Activated T-helper 2 cell treated with anti-CD3 and anti-CD28 coated beads, Interferon-gamma antibody, Interleukin-2, Interleukin-4, amounts not matched to agents 10 μg/mL and 5 μg/mL and 100 μg/mL, durations not matched to agents 14 hours and 24 hours and 36 hours (primary cell): ENCODE data around the gene OTOS. TPM values are rescaled to one million over a fixed set of nuclear protein-coding genes. Genes with fewer than 3 reads are reported as not detected.

ENCODE experiments used
- DNase-seq: peaks from one replicate; pipeline ENCODE4 v3.0.0; 2021; ENCODE audit warnings: low spot score
- H3K27ac Mint-ChIP-seq: one replicate; pipeline ENCODE4 v1.8.0; 2021; ENCODE audit warnings: mixed read lengths
- H3K27me3 Mint-ChIP-seq: one replicate; pipeline ENCODE4 v1.8.0; 2021; ENCODE audit warnings: low read depth, mixed read lengths
- H3K36me3 Mint-ChIP-seq: one replicate; pipeline ENCODE4 v1.8.0; 2021; ENCODE audit warnings: low read depth, mixed read lengths
- H3K4me1 Mint-ChIP-seq: one replicate; pipeline ENCODE4 v1.8.0; 2021; ENCODE audit warnings: low read depth, mixed read lengths
- H3K4me3 Mint-ChIP-seq: one replicate; pipeline ENCODE4 v1.8.0; 2021; ENCODE audit warnings: low read depth, mild to moderate bottlenecking, moderate library complexity, mixed read lengths
- H3K9me3 Mint-ChIP-seq: one replicate; pipeline ENCODE4 v1.8.0; 2021; ENCODE audit warnings: mixed read lengths
- intact Hi-C: fragments of 100-400 bp; cut with micrococcal nuclease; formaldehyde crosslinking; loops from one replicate; pipeline ENCODE4 v1.15.1; 2023
- total RNA-seq: library from RNA; stranded (reverse); gene quantifications from 2 replicates; pipeline ENCODE4 v1.2.3, GENCODE V29; 2022

The OTOS gene
- total RNA-seq, 1 donor from 2014 or later, result not detected

- Mint-ChIP-seq H3K4me1 (no peaks in the 10 kb centered on the region), H3K27ac (no peak overlapping the region), H3K9me3 (no peaks in the 10 kb centered on the region), H3K36me3 (peaks cover 44% of the 10 kb centered on the region), H3K4me3 (no peak overlapping the region), H3K27me3 (no peaks in the 10 kb centered on the region)
- intact Hi-C loops, result no loop called here
- DNase-seq, result no peak
Observed at GRCh38 chr2:240128608-240129145, 11.8 kb downstream of the OTOS start.

DNA sequence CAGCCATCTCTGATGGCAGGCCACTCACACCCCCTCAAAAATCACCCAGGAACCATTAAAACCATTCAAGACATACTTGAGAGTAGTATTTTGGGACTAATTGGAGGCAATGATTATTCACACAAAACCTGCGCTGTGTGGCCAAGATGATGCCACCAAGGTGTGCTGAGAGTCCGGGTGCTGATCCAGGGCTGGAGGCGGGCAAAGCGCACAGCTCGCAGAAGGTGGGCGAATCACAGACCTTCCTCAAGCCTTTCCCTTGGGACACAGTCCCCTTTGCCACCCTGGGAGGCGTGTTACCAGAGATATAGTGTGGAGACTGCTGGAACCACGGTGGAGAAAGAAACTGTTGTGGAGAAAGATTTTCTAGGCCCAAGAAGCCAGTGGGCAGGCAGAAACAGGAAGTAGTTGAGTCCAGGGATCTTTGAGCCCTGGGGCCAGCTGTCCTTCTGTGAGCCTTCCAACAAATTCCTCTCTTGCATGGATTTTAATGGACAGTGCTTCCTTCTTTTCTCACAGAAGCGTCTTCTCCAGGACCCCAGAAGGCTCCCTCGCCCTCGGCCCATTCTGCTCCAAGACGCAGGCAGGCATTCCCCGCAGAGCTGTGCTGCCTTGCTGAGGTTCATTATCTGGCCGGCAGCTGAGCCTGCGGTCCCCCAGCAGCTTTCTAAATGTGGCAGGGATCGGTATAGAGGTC lies 12.4 kb downstream of the OTOS start:
- H3K27me3 Mint-ChIP-seq, result no peaks in the 10 kb centered on the region
- no peak overlapping the region for H3K27ac Mint-ChIP-seq
- no peaks in the 10 kb centered on the region for H3K9me3 Mint-ChIP-seq
- H3K4me1 Mint-ChIP-seq, result no peaks in the 10 kb centered on the region
- H3K36me3 Mint-ChIP-seq, result peaks cover 41% of the 10 kb centered on the region
- H3K4me3 Mint-ChIP-seq, result no peak overlapping the region
- no peak for DNase-seq
- intact Hi-C loops, result no loop called here

GRCh38 chr2:240127191-240127750 lies 13.2 kb downstream of the OTOS start:
- H3K4me3 Mint-ChIP-seq, result no peak overlapping the region
- no peak overlapping the region for H3K27ac Mint-ChIP-seq
- H3K4me1 Mint-ChIP-seq, result no peaks in the 10 kb centered on the region
- intact Hi-C loops, result no loop called here
- no peaks in the 10 kb centered on the region for H3K27me3 Mint-ChIP-seq
- no peak for DNase-seq
- H3K36me3 Mint-ChIP-seq, result peaks cover 35% of the 10 kb centered on the region
- H3K9me3 Mint-ChIP-seq, result no peaks in the 10 kb centered on the region

- H3K4me1 Mint-ChIP-seq, result peaks cover under 1% of the 10 kb centered on the region
- peaks cover 30% of the 10 kb centered on the region for H3K36me3 Mint-ChIP-seq
- no peaks in the 10 kb centered on the region for H3K27me3 Mint-ChIP-seq
- H3K27ac Mint-ChIP-seq, result no peak overlapping the region
- DNase-seq, result no peak
- no peaks in the 10 kb centered on the region for H3K9me3 Mint-ChIP-seq
- no peak overlapping the region for H3K4me3 Mint-ChIP-seq
- intact Hi-C loops, result no loop called here
Observed at GRCh38 chr2:240126731-240127130, 13.7 kb downstream of the OTOS start.

- H3K27ac Mint-ChIP-seq, result no peak overlapping the region
- no peak for DNase-seq
- H3K27me3 Mint-ChIP-seq, result no peaks in the 10 kb centered on the region
- H3K36me3 Mint-ChIP-seq, result peaks cover 20% of the 10 kb centered on the region
- intact Hi-C loops, result no loop called here
- no peaks in the 10 kb centered on the region for H3K9me3 Mint-ChIP-seq
- peaks cover 5% of the 10 kb centered on the region for H3K4me1 Mint-ChIP-seq
- no peak overlapping the region for H3K4me3 Mint-ChIP-seq
Observed at GRCh38 chr2:240125742-240126141, 14.7 kb downstream of the OTOS start.

DNA sequence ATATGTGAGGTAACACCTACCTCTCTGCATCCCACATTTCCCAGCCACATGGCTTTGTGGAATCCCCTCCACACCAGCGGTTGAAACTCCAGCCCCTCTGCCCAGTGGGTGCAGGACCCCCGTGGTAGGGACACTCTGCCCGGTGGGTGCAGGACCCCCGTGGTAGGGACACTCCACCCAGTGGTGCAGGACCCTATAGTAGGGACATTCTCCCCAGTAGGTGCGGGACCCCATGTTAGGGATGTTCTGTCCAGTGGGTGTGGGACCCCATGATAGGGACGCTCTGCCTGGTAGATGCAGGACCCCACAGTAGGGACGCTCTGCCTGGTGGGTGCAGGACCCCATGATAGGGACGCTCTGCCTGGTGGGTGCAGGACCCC lies 15.8 kb downstream of the OTOS start:
- H3K36me3 Mint-ChIP-seq, result peaks cover 9% of the 10 kb centered on the region
- intact Hi-C loops, result no loop called here
- H3K9me3 Mint-ChIP-seq, result no peaks in the 10 kb centered on the region
- peaks cover 5% of the 10 kb centered on the region for H3K4me1 Mint-ChIP-seq
- peaks cover 3% of the 10 kb centered on the region for H3K27me3 Mint-ChIP-seq
- no peak overlapping the region for H3K4me3 Mint-ChIP-seq
- DNase-seq, result no peak
- no peak overlapping the region for H3K27ac Mint-ChIP-seq

GRCh38 chr2:240123821-240124650 lies 16.4 kb downstream of the OTOS start:
- Mint-ChIP-seq H3K9me3 (no peaks in the 10 kb centered on the region), H3K36me3 (peaks cover 8% of the 10 kb centered on the region), H3K27me3 (peaks cover 6% of the 10 kb centered on the region), H3K27ac (no peak overlapping the region), H3K4me3 (no peak overlapping the region), H3K4me1 (peaks cover 5% of the 10 kb centered on the region)
- no peak for DNase-seq
- intact Hi-C loops, result no loop called here

GRCh38 chr2:240121675-240122074 lies 18.8 kb downstream of the OTOS start:
- H3K9me3 Mint-ChIP-seq, result no peaks in the 10 kb centered on the region
- peaks cover 5% of the 10 kb centered on the region for H3K4me1 Mint-ChIP-seq
- H3K27me3 Mint-ChIP-seq, result peaks cover 6% of the 10 kb centered on the region
- H3K27ac Mint-ChIP-seq, result no peak overlapping the region
- no peak overlapping the region for H3K4me3 Mint-ChIP-seq
- no peak for DNase-seq
- intact Hi-C loops, result no loop called here
- H3K36me3 Mint-ChIP-seq, result no peaks in the 10 kb centered on the region

- H3K27ac Mint-ChIP-seq, result no peak overlapping the region
- peaks cover 5% of the 10 kb centered on the region for H3K4me1 Mint-ChIP-seq
- H3K27me3 Mint-ChIP-seq, result peaks cover 6% of the 10 kb centered on the region
- H3K9me3 Mint-ChIP-seq, result no peaks in the 10 kb centered on the region
- intact Hi-C loops, result no loop called here
- H3K36me3 Mint-ChIP-seq, result no peaks in the 10 kb centered on the region
- no peak for DNase-seq
- H3K4me3 Mint-ChIP-seq, result no peak overlapping the region
Observed at GRCh38 chr2:240121190-240121589, 19.3 kb downstream of the OTOS start.

DNA sequence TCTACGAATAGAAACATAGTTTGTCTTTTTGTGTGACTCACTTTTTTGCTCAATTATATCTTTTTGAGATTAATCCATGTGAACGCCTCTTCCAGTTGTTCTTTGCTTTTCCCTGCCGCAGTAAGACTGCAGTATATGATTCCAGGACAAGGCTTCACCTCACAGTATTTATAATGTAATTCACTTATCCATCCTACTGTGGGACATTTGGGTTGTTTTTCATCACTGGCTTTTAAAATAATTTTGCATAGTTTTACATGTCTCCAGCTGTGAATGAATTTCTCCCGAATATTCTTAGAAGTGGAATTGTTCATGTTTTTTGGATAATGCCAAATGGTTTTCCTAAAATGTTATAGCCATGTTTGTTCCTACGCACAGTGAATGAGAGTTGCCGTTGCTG lies 26.2 kb downstream of the OTOS start:
- no peak overlapping the region for H3K4me3 Mint-ChIP-seq
- no peaks in the 10 kb centered on the region for H3K36me3 Mint-ChIP-seq
- H3K27me3 Mint-ChIP-seq, result peaks cover 12% of the 10 kb centered on the region
- no peaks in the 10 kb centered on the region for H3K4me1 Mint-ChIP-seq
- no peaks in the 10 kb centered on the region for H3K9me3 Mint-ChIP-seq
- intact Hi-C loops, result no loop called here
- H3K27ac Mint-ChIP-seq, result no peak overlapping the region
- DNase-seq, result no peak

DNA sequence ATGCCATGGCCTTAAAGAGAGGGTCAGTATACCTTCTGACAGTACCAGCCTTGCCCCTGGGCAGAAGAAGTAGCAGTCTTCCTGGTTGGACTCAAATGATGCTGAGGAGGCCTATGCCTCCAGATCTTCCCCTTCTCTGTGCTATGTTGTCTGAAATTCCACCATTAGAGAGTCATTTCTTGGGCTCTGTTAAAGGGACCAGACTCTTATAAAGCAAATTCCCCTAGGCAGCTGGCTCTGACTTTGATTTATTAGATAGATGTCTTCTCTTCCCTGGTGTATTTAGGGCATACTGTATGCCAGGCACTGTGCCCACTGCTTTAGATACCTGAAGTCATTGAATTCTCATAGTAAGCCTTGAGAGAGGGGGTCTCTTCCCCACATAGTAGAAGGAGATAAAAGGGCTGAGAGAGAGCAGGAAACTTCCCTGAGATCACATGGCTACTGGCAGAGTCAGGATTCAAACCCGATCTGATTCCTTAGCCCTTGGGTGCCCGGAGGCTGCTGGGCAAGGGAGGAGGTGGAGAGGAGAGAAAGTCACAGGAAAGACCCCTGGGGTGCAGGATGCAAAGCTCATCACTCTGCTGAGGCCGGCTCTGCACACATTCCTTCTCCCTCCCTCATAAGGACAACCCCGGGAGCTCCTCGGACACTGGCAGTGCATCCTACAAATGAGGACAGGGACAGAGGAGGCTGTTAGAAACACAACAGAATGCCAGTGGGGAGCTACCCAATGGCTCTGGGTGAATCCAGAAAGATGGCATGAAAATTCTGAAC lies 27.4 kb downstream of the OTOS start:
- Mint-ChIP-seq H3K36me3 (no peaks in the 10 kb centered on the region), H3K27me3 (peaks cover 12% of the 10 kb centered on the region), H3K9me3 (no peaks in the 10 kb centered on the region), H3K4me1 (no peaks in the 10 kb centered on the region), H3K4me3 (no peak overlapping the region), H3K27ac (no peak overlapping the region)
- intact Hi-C loops, result no loop called here
- DNase-seq, result no peak

- intact Hi-C loops, result no loop called here
- Mint-ChIP-seq H3K4me1 (no peaks in the 10 kb centered on the region), H3K36me3 (no peaks in the 10 kb centered on the region), H3K27ac (no peak overlapping the region), H3K4me3 (no peak overlapping the region), H3K9me3 (no peaks in the 10 kb centered on the region), H3K27me3 (peaks cover 12% of the 10 kb centered on the region)
- DNase-seq, result no peak
Observed at GRCh38 chr2:240111253-240111652, 29.2 kb downstream of the OTOS start.
